SK-N-DZ (cell line): Measurements from ENCODE around the gene PODXL2.

Experiments
- DNase-seq: peaks from one replicate; pipeline ENCODE4 v3.0.0-alpha.2; 2015; ENCODE audit warnings: low spot score

The PODXL2 gene

GRCh38 chr3:127655641-127656040, 26.7 kb downstream of the PODXL2 start:
- DNase-seq = no peak

DNA sequence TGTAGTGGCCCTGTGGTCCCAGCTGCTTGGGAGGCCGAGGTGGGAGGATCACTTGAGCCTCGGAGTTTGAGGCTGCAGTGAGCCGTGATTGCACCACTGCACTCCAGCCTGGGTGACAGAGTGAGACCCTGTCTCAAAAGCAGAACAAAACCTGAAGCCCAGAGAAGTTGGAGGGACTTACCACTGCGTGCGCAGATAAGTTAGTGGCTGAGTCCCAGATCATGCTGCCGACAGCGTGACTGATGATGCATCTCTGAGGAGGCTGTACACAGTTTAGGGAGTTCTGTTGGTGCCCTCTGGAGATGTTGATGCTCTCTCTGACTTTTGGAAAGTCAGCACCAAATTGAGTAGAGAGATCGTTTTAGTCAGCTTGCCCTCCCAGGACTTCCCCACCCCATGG, 27.9 kb downstream of the PODXL2 start:
- no peak for DNase-seq

- no peak for DNase-seq
Observed at GRCh38 chr3:127658234-127658633, 29.2 kb downstream of the PODXL2 start.

DNA sequence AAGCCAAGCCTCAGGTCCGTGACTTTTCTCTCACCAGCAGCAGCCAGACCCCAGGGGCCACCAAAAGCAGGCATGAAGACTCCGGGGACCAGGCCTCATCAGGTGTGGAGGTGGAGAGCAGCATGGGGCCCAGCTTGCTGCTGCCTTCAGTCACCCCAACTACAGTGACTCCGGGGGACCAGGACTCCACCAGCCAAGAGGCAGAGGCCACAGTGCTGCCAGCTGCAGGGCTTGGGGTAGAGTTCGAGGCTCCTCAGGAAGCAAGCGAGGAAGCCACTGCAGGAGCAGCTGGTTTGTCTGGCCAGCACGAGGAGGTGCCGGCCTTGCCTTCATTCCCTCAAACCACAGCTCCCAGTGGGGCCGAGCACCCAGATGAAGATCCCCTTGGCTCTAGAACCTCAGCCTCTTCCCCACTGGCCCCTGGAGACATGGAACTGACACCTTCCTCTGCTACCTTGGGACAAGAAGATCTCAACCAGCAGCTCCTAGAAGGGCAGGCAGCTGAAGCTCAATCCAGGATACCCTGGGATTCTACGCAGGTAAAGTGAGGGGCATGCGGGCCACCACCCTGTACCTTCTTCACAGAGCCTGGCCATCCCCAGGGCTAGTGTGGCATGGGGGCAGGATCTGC, 31.8 kb downstream of the PODXL2 start:
- no peak for DNase-seq

DNA sequence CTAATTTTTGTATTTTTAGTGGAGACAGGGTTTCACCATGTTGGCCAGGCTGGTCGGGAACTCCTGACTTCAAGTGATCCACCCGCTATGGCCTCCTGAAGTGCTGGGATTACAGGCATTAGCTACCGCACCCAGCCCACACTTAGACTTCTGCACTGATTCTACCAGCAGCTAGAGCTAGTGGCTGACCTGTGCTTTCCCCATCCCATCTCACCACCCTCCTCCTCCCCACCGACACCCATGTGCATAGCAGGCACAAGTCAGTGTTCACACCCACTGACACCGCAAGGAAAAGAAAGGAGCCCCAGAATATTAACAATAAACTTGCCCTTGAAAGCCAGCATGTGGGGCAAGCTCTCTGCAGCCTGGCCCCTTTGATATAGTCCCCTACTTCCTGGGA, 32.6 kb downstream of the PODXL2 start:
- DNase-seq = no peak

DNA sequence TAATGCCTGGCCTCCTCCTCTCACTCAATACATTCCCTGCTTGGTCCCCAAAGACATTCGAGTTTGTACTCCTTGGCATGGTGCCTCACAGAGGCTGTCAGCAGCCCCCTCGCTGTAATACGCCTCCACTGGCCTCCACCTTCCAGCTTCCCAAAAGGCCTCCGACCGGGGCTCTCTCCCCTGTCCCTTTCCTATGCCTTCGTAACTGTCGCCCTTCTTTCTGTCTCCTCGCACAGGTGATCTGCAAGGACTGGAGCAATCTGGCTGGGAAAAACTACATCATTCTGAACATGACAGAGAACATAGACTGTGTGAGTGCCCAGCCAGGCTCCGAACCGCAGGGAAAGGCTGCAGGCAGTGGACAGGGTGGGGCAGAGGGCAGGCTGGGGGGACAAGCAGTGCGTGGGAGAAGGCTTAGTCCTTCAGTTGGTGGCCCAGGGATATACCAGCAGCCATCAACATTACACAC, 33.0 kb downstream of the PODXL2 start:
- DNase-seq = no peak

GRCh38 chr3:127663151-127663550, 34.2 kb downstream of the PODXL2 start:
- no peak for DNase-seq

DNA sequence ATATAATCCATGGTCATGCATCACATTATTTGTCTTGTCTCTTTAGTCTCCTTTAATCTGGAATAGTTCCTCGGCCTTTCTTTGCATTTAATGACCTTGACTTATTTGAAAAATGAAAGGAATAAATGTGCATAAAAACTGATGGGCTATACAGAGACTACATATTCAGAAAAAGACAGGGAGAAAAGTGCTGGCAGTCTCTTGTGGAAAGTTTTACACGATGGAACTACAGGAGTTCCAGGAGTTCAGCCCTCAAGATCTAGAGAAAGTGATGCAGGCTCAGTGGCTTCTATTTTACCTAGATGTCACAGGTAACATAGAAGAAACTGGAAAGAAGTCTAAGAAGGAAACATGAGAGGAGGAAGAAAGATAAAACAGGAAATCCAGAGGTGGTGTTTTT, 36.2 kb downstream of the PODXL2 start:
- DNase-seq = no peak

GRCh38 chr3:127665586-127665985, 36.6 kb downstream of the PODXL2 start:
- no peak for DNase-seq

- DNase-seq = no peak
Observed at GRCh38 chr3:127666676-127667075, 37.7 kb downstream of the PODXL2 start.

DNA sequence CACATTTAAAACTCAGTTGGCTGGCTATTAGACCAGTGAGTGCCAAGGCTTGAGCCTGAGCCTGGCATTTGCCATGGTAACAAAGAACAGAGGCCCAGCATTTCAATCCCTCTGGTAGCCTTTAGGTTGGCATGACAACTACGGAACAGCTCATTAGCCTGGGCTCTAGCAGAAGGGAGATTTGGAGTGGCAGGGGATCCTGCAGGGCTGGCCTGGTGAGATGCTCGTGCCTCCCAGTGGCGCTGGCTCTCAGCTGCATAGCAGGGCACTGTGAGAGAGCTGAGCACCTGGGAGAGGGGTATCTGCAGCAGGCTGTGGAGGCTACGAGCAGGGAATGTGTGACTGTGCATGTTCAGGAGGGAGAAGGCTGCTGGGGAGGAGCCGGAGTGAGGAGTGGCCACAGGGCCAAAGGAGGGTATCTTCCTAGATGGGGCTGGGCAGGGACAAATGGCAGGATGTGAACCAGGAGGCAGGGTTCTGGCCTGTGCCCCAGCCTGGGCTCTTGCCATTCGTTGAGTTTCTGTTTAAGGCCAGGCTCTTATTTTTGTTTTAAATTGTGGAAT, 38.2 kb downstream of the PODXL2 start:
- no peak for DNase-seq

- no peak for DNase-seq
Observed at GRCh38 chr3:127668906-127669305, 39.9 kb downstream of the PODXL2 start.

DNA sequence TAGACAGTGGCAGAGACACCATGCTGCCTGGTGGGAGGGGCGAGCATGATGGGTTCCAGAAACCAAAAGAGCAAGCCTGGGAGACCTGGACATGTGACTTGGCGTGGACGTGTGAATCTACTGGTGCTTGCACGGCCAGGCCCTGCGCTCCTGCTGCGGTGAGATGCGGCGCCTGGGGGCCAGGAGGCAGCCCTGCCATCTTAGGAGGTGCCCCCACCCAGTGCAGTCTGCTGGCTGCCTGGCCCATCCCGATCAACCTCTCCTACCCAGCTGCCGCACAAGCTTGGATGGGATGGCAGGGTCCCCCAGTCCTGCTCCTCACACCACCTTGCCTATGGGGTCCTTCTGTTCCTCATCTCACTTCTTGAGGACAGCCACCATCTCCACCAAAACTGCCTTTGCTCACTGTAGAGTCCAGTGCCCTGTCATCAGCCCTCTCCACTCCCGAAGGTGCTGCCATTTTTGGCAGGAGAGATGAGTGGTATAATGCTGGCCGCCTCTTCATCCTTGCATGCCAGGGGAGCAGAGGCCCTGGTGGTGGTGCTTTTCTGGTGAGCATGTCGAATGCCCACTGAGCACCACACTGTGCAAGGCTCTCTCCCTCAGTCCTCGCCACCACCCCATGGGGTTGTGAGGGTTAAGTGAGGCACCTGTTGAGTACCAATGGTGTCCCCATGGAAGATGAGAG, 40.7 kb downstream of the PODXL2 start:
- no peak for DNase-seq

GRCh38 chr3:127670229-127670559, 41.2 kb downstream of the PODXL2 start:
- DNase-seq = no peak

GRCh38 chr3:127670761-127671522, 42.0 kb downstream of the PODXL2 start:
- no peak for DNase-seq

DNA sequence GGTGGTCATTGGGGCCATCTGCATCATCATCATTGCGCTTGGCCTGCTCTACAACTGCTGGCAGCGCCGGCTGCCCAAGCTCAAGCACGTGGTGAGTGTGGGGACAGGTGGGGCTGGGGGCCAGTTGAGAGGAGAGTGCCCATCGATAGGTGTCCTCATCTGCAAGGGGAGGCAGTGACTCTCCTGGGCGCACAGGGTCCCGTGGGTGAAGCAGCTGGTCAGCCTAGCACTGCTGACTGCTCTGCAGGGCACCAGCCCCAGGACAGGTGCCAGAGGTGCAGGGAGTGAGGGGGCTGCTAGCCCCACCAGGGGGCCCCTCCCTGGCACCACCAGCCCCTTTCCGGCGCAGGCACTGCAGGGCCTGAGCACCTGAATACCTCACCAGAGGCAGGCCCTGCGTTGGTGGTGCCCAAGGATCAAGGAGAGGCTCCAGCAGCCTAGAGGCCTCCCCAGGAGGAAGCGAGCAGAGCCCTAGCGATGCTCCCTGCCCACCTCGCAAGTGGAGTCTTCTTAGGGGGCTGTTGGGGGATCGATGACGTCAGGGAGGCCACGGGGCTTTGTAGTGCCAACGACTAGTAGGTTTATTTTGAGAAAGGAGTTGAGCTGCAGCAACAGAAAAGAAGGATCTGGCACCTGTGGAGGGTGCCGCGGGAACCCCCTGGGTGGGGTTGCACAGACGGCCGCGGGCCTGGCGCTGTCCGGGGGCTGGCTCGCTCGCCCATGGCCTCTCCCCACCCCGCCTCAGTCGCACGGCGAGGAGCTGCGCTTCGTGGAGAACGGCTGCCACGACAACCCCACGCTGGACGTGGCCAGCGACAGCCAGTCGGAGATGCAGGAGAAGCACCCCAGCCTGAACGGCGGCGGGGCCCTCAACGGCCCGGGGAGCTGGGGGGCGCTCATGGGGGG, 42.8 kb downstream of the PODXL2 start:
- DNase-seq = no peak

DNA sequence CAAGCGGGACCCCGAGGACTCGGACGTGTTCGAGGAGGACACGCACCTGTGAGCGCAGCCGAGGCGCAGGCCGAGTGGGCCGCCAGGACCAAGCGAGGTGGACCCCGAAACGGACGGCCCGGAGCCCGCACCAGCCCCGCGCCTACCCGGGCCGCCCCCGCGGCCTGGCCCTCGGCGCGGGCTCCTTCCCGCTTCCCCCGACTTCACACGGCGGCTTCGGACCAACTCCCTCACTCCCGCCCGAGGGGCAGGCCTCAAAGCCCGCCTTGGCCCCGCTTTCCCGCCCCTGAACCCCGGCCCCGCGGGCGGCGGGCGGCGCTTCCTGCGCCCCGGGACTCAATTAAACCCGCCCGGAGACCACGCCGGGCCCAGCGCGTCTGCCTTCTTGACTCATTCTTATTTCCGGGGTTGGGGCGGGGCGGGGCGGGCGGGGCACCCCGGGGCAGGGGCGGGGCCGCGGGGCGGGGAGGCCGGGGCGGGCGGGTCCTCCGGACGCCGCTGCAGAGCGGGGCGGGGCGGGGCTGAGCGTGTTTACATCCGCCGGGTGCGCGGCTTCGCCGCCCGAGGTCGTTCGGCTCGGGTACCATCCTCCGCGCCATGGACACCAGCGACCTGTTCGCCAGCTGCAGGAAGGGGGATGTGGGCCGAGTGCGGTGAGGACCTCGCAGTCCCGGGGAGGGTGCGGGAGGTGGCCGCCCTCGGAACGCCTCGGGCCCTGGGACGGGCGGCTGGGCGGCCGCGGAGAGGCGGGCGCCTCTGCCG, 43.6 kb downstream of the PODXL2 start, which contains the start of gene ABTB1:
ABTB1 (plus strand) TSS at position 524 of the 762 bp plus-strand sequence; CDS start at position 598, 74 bp downstream.
- DNase-seq = peak; percentile 75

- DNase-seq = peak; percentile 57
Observed at GRCh38 chr3:127673191-127674100, 44.5 kb downstream of the PODXL2 start.

DNA sequence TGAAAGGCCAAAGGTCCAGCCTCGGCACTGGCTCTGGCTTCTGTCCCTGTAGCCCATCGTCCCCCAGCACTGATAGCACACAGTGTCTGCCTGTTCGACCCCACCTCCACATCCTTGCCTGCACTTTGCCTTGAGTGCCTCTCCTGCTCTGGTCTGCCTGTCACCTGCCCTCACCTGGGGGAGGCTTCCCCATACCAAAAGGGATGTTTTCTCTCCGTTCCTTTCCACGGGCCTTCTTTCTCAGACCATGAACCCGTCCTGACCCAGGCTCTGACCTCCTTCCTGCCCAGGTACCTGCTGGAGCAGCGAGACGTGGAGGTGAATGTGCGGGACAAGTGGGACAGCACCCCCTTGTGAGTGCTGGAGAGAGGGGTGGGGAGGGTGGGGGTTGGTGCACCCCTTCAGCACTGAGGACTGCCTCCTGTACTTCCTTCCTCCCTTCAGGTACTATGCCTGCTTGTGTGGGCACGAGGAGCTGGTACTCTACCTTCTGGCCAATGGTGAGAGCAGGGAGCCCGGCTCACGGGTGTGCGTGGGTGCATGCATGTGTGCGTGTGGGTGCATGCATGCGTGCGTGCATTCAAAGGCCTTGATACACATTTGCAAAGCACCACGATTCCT, 45.2 kb downstream of the PODXL2 start:
- DNase-seq = no peak
